Ovary (tissue), 3 donors: ENCODE measurements around the gene THSD7A.

Experiments used
- CTCF ChIP-seq, 3 donors: fragments of 450-650 bp in 2 of 3; fragments of 200-600 bp in 1 of 3; IDR thresholded peaks; one replicate each; pipeline versions ENCODE4 v1.5.1 to v1.8.0; 2016 to 2022; ENCODE audit warnings: antibody characterized with exemption in 3 of 3, mild to moderate bottlenecking in 1 of 3
- EP300 ChIP-seq: sonication (generic); formaldehyde crosslinking; IDR thresholded peaks from one replicate; pipeline ENCODE4 v1.6.1; 2017; ENCODE audit warnings: antibody characterized with exemption
- POLR2A ChIP-seq: fragments of 450-650 bp; IDR thresholded peaks from one replicate; pipeline ENCODE4 v1.6.1; 2017; ENCODE audit warnings: antibody characterized with exemption, mild to moderate bottlenecking, moderate library complexity
- donor health status: DM: no; HTN: no; CAD: no.

- TF ChIP-seq CTCF (IDR thresholded peaks at IDR 0.05) (no peak), EP300 (no peak), POLR2A (no peak)
Measured at GRCh38 chr7:11775401-11775800, 56.6 kb downstream of the THSD7A start.
